ENCODE measurements around the gene FUT1. TPM values are rescaled to one million over a fixed set of nuclear protein-coding genes. Genes with fewer than 3 reads are reported as not detected.

FUT1 gene
- total and polyA plus RNA-seq, 2 donors (not counting 1 experiment from before 2014, with no cell fraction given): not detected

GRCh38 chr19:48714759-48715675, 37.4 kb downstream of the FUT1 start:
- H3K36me3 ChIP-seq (replicated peaks in 1 of 2; ENCODE audit: control extremely low read depth in 1 of 2, control insufficient read depth in 1 of 2, extremely low read depth in 1 of 2, insufficient read depth in 2 of 2, low read length in 1 of 2): no peaks in the 10 kb centered on the region
- H3K9me3 Mint-ChIP-seq (ENCODE audit: insufficient read depth): no peaks in the 10 kb centered on the region
- peak overlapping the region; percentile 89 for H3K4me3 Mint-ChIP-seq
- ATAC-seq (ENCODE audit: low read depth) (no peak), DNase-seq (no peak)
- H3K4me2 ChIP-seq (replicated peaks; ENCODE audit: low read depth, low read length, poor library complexity, severe bottlenecking): peak overlapping the region; percentile 97
- no peaks in the 10 kb centered on the region for H3K27me3 ChIP-seq (replicated peaks in 1 of 4; ENCODE audit: control extremely low read depth in 1 of 4, control insufficient read depth in 3 of 4, insufficient read depth in 4 of 4, low read length in 3 of 4)
- intact Hi-C loops (cut with micrococcal nuclease): loop anchor here (1.0 kb wide), 7 partner anchors 23 to 185 kb away; partner anchors contain the start of genes CA11, NUCB1, RPL18 and SPHK2
- H4K20me1 ChIP-seq (ENCODE audit: control insufficient read depth, insufficient read depth, low read length, poor library complexity, severe bottlenecking): no peaks in the 10 kb centered on the region
- H3K9me3 ChIP-seq (ENCODE audit: control extremely low read depth in 1 of 3, control insufficient read depth in 2 of 3, insufficient read depth in 1 of 3, low read length in 2 of 3): no peaks in the 10 kb centered on the region
- peaks cover 14 to 22% of the 10 kb centered on the region in 2 donors for H3K4me1 ChIP-seq (ENCODE audit: control insufficient read depth in 2 of 2, insufficient read depth in 2 of 2, low read length in 2 of 2)
- no peaks in the 10 kb centered on the region for H3K27me3 Mint-ChIP-seq
- CTCF ChIA-PET: interaction anchor here (1.5 to 1.6 kb wide), 3 partner anchors 11 to 24 kb away, joined by 3 to 5 read pairs (median 3); no protein-coding TSS in a partner anchor
- POLR2A ChIA-PET: no interaction called here
- peaks cover 5% of the 10 kb centered on the region for H3K79me2 ChIP-seq (ENCODE audit: control insufficient read depth, insufficient read depth, low read length)
- peak overlapping the region; percentile 82 for H3K27ac Mint-ChIP-seq
- peak overlapping the region; percentile 86 for H3K9ac ChIP-seq (ENCODE audit: low read length)
- no peak for TF ChIP-seq EZH2 (IDR thresholded peaks at IDR 0.05; ENCODE audit: borderline replicate concordance, insufficient read depth, low read depth, low read length, poor library complexity, severe bottlenecking)
- no peak for TF ChIP-seq CTCF (IDR thresholded peaks at IDR 0.05)
- peak overlapping the region; percentile 96 for H2AFZ ChIP-seq (ENCODE audit: insufficient read depth, low read depth, low read length, poor library complexity, severe bottlenecking)
- H3K4me3 ChIP-seq (ENCODE audit: control extremely low read depth in 1 of 5, extremely low read depth in 1 of 5, insufficient read depth in 1 of 5, low read depth in 2 of 5, low read length in 4 of 5): peak overlapping the region; percentile 39 to 86 (median 67)
- H3K4me1 Mint-ChIP-seq: peaks cover 21% of the 10 kb centered on the region
- 65% methylated on average over 23 of the region's 26 CpGs for WGBS (ENCODE audit: insufficient coverage)
- H3K27ac ChIP-seq (ENCODE audit: low read length in 2 of 2): peak overlapping the region; percentile 67 to 76
